ENCODE data around the gene PPFIBP2.

GRCh38 chr11:7585816-7586215, 72.0 kb downstream of the PPFIBP2 start:
- no peak for TF ChIP-seq FOSL1 (IDR thresholded peaks at IDR 0.05; ENCODE audit: low read depth)
- TF ChIP-seq, protein P1, sequence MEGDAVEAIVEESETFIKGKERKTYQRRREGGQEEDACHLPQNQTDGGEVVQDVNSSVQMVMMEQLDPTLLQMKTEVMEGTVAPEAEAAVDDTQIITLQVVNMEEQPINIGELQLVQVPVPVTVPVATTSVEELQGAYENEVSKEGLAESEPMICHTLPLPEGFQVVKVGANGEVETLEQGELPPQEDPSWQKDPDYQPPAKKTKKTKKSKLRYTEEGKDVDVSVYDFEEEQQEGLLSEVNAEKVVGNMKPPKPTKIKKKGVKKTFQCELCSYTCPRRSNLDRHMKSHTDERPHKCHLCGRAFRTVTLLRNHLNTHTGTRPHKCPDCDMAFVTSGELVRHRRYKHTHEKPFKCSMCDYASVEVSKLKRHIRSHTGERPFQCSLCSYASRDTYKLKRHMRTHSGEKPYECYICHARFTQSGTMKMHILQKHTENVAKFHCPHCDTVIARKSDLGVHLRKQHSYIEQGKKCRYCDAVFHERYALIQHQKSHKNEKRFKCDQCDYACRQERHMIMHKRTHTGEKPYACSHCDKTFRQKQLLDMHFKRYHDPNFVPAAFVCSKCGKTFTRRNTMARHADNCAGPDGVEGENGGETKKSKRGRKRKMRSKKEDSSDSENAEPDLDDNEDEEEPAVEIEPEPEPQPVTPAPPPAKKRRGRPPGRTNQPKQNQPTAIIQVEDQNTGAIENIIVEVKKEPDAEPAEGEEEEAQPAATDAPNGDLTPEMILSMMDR (IDR thresholded peaks at IDR 0.05 in 2 of 3, conservative IDR thresholded peaks at IDR 0.05 in 1 of 3; ENCODE audit: borderline replicate concordance in 1 of 3, insufficient read depth in 1 of 3, low read depth in 2 of 3, low read length in 2 of 3), result no peak
- TF ChIP-seq POLR2A (IDR thresholded peaks at IDR 0.05; ENCODE audit: borderline replicate concordance, extremely low read depth, insufficient read depth, insufficient read length), result no peak
- TF ChIP-seq REST (IDR thresholded peaks at IDR 0.05; ENCODE audit: low read depth), result no peak
- no peak for TF ChIP-seq EZH2 (IDR thresholded peaks at IDR 0.05)
- no peak for TF ChIP-seq RAD21 (IDR thresholded peaks at IDR 0.05; ENCODE audit: low read depth)
- TF ChIP-seq POLR2AphosphoS5 (IDR thresholded peaks at IDR 0.05; ENCODE audit: low read depth, low read length), result no peak

Measured in HCT116 (cell line).